Mucosa of rectum (tissue), 2 donors: Measurements from ENCODE around the gene ELAC1.
"Not testable (repeated sequence)": the region's sequence is repeated elsewhere in the genome, so short reads cannot be mapped to it uniquely, and the experiment has no call there.

Source experiments
- H3K27ac ChIP-seq, 2 donors: one replicate each; pipeline ENCODE4 v1.7.0; 2013; ENCODE audit warnings: inconsistent platforms in 2 of 2, low read depth in 2 of 2, low read length in 2 of 2
- H3K27me3 ChIP-seq, 2 donors: one replicate each; pipeline ENCODE4 v1.7.0; 2013; ENCODE audit warnings: low read length in 2 of 2; ENCODE audit not compliant: control insufficient read depth in 2 of 2, insufficient read depth in 2 of 2
- H3K36me3 ChIP-seq, 2 donors: one replicate each; pipeline ENCODE4 v1.7.0; 2013; ENCODE audit warnings: low read length in 2 of 2; ENCODE audit not compliant: control insufficient read depth in 2 of 2, insufficient read depth in 2 of 2
- H3K4me1 ChIP-seq, 2 donors: one replicate each; pipeline ENCODE4 v1.7.0; 2013; ENCODE audit warnings: low read length in 2 of 2, mild to moderate bottlenecking in 1 of 2; ENCODE audit not compliant: control insufficient read depth in 2 of 2, insufficient read depth in 2 of 2
- H3K4me3 ChIP-seq, 2 donors: one replicate each; pipeline ENCODE4 v1.7.0; 2013; ENCODE audit warnings: low read length in 2 of 2
- H3K9ac ChIP-seq, 2 donors: one replicate each; pipeline ENCODE4 v1.7.0; 2013; ENCODE audit warnings: low read length in 2 of 2, low read depth in 1 of 2, mild to moderate bottlenecking in 1 of 2
- H3K9me3 ChIP-seq, 2 donors: one replicate each; pipeline ENCODE4 v1.7.0; 2013; ENCODE audit warnings: low read length in 2 of 2; ENCODE audit not compliant: control insufficient read depth in 2 of 2
- donor health status: healthy.
- donor health status: Normal muscosa, but diverticular disease.

The ELAC1 gene

DNA sequence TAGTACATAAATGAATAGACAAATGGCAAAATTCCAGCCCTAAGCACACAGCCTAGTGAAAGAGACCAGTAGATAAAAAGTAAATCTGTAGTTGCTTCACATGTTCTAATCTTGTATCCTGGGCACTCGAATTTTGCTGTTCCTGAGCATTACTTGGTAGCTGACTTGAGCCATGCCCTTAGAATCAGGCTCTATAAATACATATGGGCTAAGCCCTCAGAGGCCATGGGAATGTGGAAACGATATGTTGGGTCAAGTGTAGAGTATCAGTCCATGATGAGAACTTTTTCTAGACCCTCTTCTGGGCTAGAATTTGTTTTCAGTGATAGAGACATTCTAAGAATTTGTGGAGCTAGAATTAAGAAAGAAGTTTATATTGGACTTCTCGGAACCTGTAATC, 21.9 kb downstream of the ELAC1 start:
- Histone ChIP-seq H3K4me1 (no peaks in the 10 kb centered on the region), H3K27me3 (no peaks in the 10 kb centered on the region), H3K27ac (no peak overlapping the region), H3K9me3 (no peaks in the 10 kb centered on the region), H3K9ac (no peak overlapping the region), H3K4me3 (no peak overlapping the region), H3K36me3 (peaks cover 5 to 9% of the 10 kb centered on the region in 2 donors)

DNA sequence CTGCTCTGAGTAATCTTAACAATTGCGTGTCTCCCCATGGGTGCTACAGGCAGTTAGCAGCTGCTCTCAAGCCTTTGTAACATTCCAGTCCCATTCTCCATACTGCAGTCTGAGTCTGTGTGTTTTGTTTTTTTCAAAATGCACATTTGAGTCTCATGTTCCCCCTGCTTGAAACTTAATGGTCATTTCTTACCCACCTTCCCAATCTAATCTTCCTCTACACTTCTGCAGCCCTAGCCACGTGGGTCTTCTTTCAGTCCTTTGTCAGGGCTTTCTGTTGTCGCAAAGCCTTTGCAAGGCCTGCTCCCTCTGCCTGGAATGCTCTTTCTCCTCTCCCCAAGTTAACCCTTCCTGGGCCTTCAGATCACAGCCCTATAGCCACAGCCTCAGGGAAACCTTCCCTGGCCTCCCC, 24.5 kb downstream of the ELAC1 start:
- H3K9me3 ChIP-seq: no peaks in the 10 kb centered on the region
- no peak overlapping the region for H3K4me3 ChIP-seq
- no peaks in the 10 kb centered on the region for H3K36me3 ChIP-seq
- H3K27me3 ChIP-seq: no peaks in the 10 kb centered on the region
- no peak overlapping the region for H3K9ac ChIP-seq
- H3K27ac ChIP-seq: no peak overlapping the region
- no peaks in the 10 kb centered on the region for H3K4me1 ChIP-seq

DNA sequence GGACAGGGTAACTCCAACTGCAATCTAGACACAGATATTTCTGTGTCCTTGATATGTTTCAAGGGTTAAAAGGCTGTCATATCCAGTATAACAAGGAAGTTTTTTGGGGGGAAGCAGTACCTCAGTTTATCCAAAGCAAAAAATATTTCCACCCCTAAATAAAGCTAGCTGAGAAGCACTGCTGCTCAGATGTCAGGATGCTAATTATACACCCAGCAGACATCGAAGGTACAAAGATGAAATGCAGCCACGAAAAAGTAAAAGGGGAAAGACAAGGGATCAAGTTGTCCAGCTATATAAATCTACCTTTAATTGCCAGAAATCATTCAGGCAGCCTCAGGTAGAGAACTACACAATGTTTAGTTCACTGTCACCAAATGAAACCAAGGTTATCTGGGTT, 26.2 kb downstream of the ELAC1 start:
- H3K4me1 ChIP-seq: no peaks in the 10 kb centered on the region
- no peaks in the 10 kb centered on the region for H3K27me3 ChIP-seq
- H3K36me3 ChIP-seq: no peaks in the 10 kb centered on the region

DNA sequence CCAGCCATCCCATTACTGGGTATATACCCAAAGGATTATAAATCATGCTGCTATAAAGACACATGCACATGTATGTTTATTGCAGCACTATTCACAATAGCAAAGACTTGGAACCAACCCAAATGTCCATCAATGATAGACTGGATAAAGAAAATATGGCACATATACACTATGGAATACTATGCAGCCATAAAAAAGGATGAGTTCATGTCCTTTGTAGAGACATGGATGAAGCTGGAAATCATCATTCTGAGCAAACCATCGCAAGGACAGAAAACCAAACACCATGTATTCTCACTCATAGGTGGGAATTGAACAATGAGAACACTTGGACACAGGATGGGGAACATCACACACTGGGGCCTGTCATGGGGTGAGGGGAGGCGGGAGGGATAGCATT, 35.3 kb downstream of the ELAC1 start:
- H3K4me1 ChIP-seq, H3K4me3 ChIP-seq, H3K36me3 ChIP-seq: not testable (repeated sequence)

More for the DNA sequence above, 26.2 kb downstream of the ELAC1 start:
- Histone ChIP-seq H3K9ac (no peak overlapping the region), H3K4me3 (no peak overlapping the region), H3K27ac (no peak overlapping the region), H3K9me3 (no peaks in the 10 kb centered on the region)

DNA sequence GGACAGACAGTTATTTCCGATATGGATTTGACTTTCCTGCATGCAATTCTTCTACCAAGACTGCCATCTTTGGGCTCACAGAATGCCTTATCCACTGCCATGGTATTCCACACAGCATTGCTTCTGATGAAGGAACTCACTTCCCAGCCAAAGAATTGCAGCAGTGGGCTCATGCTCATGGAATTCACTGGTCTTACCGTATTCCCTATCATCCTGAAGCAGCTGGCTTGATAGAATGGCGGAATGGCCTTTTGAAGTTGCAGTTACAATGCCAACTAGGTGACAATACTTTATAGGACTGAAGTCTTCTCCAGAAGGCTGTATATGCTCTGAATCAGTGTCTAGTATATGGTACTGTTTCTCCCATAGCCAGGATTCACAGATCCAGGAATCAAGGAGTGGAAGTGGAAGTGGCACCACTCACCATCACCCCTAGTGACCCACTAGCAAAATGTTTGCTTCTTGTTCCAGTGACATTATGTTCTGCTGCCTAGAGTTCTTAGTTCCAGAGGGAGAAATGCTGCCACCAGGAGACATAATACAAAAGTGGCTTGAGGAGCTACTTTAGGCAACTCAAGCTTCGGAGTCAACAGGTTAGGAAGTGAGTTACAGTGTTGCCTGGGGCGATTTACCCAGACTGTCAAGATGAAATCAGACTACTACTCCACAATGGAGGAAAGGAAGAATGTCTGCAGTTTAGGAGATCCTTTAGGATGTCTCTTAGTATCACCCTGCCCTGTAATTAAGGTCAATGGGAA, 38.4 kb downstream of the ELAC1 start:
- Histone ChIP-seq H3K27me3 (no peaks in the 10 kb centered on the region), H3K9ac (no peak overlapping the region), H3K36me3 (no peaks in the 10 kb centered on the region), H3K27ac (no peak overlapping the region), H3K4me3 (no peak overlapping the region), H3K9me3 (no peaks in the 10 kb centered on the region), H3K4me1 (peaks cover 0 to 7% of the 10 kb centered on the region in 2 donors)

More for the DNA sequence above, 35.3 kb downstream of the ELAC1 start:
- H3K27ac ChIP-seq, H3K27me3 ChIP-seq, H3K9me3 ChIP-seq, H3K9ac ChIP-seq: not testable (repeated sequence)

DNA sequence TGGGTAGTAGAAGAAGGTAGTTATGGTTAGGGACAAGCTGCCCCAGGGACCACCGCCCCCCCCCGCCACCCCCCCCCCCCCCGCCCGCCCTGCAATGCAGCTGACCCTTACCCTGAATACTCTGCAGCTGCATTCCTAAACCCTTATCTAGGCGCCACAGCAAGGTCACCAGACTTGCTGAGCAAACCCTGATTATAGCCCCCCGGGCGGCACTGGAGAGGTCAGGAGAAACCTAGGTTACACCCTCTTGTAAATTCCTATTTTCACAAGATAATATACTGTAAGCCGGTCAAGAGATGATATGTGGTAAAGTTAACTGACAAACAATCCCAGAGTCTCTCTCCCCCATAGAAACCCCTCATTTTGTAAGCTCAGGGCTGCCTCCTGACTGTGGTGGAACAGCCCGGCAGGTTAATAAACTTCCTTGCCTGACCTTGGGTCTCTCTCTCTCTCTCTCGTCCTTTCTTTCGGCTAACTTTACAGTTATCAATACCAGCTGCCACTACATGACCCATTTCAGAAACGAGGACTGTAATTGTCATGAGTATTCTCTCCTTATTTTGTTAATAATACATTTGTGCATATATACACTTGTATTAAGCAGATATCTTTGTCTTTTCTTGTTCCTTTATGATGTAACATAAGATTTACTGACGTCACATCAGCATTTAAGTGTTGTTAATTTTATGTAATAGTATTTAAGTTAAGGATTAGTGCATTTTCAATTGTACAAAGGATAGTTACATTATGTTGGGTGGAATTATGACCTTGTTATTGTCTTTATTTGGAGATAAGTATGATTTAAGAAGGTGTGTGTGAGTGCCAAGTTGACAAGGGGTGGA, 39.3 kb downstream of the ELAC1 start:
- no peak overlapping the region for H3K27ac ChIP-seq
- no peak overlapping the region for H3K9ac ChIP-seq
- H3K4me1 ChIP-seq: peaks cover 0 to 12% of the 10 kb centered on the region in 2 donors
- H3K27me3 ChIP-seq: no peaks in the 10 kb centered on the region
- H3K4me3 ChIP-seq: no peak overlapping the region
- no peaks in the 10 kb centered on the region for H3K9me3 ChIP-seq
- no peaks in the 10 kb centered on the region for H3K36me3 ChIP-seq

DNA sequence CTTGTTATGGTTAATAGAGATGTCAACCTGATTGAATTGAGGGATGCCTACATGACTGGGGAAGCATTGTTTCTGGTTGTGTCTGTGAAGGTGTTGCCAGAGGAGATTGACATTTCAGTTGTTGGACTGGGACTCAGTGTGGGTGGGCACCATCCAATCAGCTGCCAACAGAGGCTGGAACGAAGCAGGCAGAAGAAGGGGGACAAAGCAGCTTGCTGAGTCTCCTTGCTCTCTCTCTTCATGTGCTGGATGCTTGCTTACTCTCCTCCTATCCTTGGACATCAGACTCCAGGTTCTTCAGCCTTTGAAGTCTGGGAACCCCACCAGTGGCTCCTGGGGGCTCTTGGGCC, 39.9 kb downstream of the ELAC1 start:
- H3K27me3 ChIP-seq: no peaks in the 10 kb centered on the region
- no peaks in the 10 kb centered on the region for H3K36me3 ChIP-seq
- H3K9ac ChIP-seq: no peak overlapping the region
- no peak overlapping the region for H3K4me3 ChIP-seq
- no peak overlapping the region for H3K27ac ChIP-seq
- no peaks in the 10 kb centered on the region for H3K9me3 ChIP-seq
- peaks cover 0 to 13% of the 10 kb centered on the region in 2 donors for H3K4me1 ChIP-seq

DNA sequence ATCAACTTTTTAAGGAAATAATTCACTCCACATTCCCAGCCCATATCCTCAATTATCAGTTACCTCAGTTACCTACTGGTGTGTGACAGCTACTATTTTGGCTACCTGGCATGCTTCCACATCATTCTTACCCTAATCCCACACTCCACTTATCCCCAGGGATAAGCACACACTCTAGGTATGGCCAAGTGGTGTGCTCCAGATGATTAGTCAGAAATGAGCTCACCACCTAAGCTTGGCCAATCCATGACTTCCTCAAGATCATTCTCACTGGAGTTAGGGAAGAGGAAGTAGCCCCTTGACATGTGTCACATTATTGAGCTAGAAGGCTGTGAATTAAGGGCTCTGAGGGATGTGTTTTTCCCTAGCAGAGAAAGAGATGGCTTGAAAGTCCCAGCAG, 41.2 kb downstream of the ELAC1 start:
- no peak overlapping the region for H3K9ac ChIP-seq
- H3K4me3 ChIP-seq: no peak overlapping the region
- no peaks in the 10 kb centered on the region for H3K36me3 ChIP-seq
- no peaks in the 10 kb centered on the region for H3K9me3 ChIP-seq
- peaks cover 0 to 13% of the 10 kb centered on the region in 2 donors for H3K4me1 ChIP-seq
- no peak overlapping the region for H3K27ac ChIP-seq
- no peaks in the 10 kb centered on the region for H3K27me3 ChIP-seq

DNA sequence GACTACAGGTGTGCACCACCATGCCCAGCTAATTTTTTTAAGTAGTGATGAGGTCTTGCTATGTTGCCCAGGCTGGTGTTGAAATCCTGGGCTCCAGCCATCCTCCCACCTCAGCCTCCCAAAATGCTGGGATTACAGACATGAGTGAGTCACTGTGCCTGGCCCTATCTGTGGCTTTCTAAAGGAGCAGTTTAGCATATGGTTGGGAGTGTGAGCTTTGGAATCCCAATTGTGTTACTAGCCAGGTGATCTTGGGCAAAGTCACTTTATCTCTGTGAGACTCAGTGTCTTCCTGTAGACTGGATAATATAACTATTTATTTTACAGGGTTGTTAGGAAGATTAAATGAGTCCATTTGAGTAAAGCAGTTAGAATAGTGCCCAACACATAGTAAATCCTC, 42.4 kb downstream of the ELAC1 start:
- peaks cover 0 to 13% of the 10 kb centered on the region in 2 donors for H3K4me1 ChIP-seq
- no peaks in the 10 kb centered on the region for H3K9me3 ChIP-seq
- H3K4me3 ChIP-seq: no peak overlapping the region
- no peaks in the 10 kb centered on the region for H3K36me3 ChIP-seq
- H3K9ac ChIP-seq: no peak overlapping the region
- no peak overlapping the region for H3K27ac ChIP-seq
- H3K27me3 ChIP-seq: no peaks in the 10 kb centered on the region

DNA sequence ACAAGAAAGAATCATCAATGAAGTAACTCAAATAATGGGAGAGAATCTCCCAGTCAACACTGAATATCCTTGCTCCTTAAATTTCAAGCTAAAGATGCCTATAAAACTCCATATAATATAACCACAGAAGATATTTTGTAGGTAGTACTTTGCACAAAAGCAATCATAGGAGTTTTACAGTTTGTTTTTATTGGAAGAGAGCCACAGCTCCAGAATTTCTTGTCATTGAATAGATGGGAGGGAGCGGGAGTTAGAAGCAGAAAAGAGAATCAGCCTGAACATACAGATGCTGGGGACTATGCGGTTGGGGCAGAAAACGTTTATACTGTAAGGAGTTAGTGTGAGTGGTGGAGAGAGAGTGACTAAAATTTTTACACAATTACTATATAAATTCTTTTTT, 43.9 kb downstream of the ELAC1 start:
- Histone ChIP-seq H3K36me3 (no peaks in the 10 kb centered on the region), H3K4me1 (peaks cover 0 to 13% of the 10 kb centered on the region in 2 donors), H3K27me3 (no peaks in the 10 kb centered on the region), H3K4me3 (no peak overlapping the region), H3K9me3 (no peaks in the 10 kb centered on the region), H3K27ac (no peak overlapping the region), H3K9ac (no peak overlapping the region)
